GM18499 (cell line): Measurements from ENCODE around the gene PTPN1.
"Not testable (repeated sequence)": the region's sequence is repeated elsewhere in the genome, so short reads cannot be mapped to it uniquely, and the experiment has no call there.

Experiments used
- ATAC-seq: cut with Tn5 transposase; IDR thresholded peaks from one replicate; pipeline ENCODE4 v1.9.1; 2021; ENCODE audit warnings: moderate number of reproducible peaks; ENCODE audit not compliant: insufficient read depth, unreplicated experiment

Gene PTPN1

GRCh38 chr20:50509923-50510705 lies at the start of gene PTPN1:
PTPN1 (plus strand) TSS chr20:50510383; CDS start chr20:50510528, 145 bp downstream.
- ATAC-seq, result peak; percentile 72

DNA sequence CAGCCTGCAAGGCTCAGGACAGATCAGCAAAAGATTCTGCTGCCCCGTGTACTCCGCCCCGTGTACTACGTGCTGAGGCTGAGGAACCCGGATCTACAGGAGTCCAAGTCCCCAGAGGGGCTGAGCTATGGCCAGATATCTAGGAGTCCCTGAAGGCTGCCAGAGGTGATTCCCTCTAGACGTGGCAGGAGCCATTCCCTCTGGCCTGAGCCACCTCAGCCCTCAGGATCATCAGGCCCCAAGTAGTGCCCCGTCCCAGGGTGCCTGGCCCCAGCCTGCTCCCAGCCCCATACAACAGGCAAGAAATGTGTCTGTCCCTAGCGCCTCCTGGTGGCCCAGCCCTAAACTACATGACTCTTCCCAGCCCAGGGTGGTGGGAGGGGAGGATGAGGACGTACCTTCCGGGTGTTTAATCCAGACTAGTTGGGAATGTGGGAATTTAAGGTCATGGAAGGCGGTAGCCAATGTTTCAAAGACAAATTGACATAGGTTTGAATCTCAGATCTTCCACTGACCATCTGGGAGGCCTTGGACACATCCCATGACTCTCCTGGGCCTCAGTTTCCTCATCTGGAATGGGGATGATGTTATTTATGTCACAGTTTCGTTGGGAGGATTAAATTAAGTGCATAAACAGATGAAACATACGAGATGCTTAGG lies 49.4 kb upstream of the PTPN1 start:
- no peak for ATAC-seq

- no peak for ATAC-seq
Measured at GRCh38 chr20:50462093-50462690, 48.0 kb upstream of the PTPN1 start.

- no peak for ATAC-seq
Measured at GRCh38 chr20:50464026-50464724, 46.0 kb upstream of the PTPN1 start.

- no peak for ATAC-seq
Measured at GRCh38 chr20:50464725-50465650, 45.2 kb upstream of the PTPN1 start.

DNA sequence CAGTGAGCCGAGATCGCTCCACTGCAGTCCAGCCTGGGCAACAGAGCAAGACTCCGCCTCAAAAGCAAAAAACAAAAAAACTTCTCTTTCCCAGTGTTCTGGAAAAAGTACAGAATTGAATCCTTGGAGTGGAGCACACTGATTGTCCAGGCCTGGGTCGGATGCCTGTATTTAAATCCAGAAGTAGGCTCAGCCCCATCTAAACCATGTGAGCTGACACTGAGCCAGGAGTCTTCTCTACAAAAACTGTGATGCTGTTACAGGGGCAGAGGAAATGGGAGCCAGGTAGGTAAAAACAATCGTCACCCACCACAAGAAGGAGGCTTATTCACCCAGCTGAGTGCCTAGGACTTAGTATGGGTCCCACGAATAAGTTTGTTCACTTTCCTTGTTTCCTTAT lies 43.0 kb upstream of the PTPN1 start:
- ATAC-seq, result no peak

DNA sequence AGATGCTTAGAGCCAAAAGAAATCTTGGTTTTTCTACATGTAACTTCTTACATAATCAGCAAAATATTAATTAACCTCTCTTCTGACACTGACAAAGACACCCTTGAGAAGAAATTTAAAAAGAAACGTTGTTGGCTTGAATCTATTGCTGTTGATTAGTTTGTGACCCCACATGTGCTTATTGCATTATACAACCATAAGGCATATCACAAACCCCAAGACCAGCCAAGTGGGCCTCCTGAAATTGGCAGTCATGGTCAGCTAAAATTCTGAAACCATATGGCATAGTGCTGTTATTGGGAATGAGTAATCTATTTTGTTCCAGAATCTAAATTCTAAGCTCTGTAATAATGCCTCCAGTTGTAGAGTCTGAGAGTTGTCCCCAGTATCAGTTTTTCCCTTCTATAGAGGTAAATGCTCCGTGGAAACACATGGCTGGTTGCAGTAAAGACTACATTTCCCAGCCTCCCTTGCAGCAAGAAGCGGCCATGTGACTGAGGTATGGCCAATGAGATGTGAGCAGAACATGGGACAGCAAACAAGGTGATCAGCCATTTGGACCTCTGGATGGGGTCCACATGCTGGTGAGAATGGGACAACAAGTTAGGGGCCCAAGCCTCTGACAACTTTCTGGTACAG lies 42.3 kb upstream of the PTPN1 start:
- ATAC-seq, result no peak

DNA sequence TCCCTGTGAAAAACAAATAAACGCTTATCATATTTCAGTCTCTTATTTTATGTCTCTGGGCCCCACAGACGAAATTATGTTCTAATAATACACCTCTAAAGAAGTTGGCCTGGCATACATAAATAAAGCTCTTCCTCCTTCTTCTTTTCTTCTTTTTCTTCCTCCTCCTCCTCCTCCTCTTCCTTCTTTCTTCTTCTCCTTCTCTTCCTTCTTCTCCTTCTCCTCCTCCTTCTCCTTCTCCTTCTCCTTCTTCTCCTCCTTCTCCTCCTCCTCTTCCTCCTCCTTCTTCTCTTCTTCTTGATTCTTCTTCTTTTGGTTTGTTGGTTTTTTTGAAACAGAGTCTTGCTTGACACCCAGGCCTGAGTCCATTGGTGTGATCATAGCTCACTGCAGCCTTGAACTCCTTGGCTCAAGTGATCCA lies 41.8 kb upstream of the PTPN1 start:
- ATAC-seq, result no peak

GRCh38 chr20:50469176-50469723 lies 40.9 kb upstream of the PTPN1 start:
- no peak for ATAC-seq

DNA sequence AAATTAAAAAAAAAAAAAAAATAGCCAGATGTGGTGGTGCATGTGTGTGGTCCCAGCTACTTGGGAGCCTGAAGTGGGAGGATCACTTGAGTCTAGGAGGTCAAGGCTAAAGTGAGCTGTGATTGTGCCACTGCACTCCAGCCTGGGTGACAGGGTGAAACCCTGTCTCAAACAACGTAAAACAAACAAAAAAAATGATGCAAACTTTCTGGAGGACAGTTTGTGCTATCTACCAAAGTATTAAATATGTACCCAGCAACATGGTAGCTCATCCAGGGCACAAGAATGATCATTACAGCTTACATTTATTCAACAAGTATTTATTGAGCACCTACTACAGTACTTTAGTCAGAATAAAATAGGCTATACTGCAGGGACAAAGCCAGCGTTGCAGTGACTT lies 40.4 kb upstream of the PTPN1 start:
- ATAC-seq, result no peak

DNA sequence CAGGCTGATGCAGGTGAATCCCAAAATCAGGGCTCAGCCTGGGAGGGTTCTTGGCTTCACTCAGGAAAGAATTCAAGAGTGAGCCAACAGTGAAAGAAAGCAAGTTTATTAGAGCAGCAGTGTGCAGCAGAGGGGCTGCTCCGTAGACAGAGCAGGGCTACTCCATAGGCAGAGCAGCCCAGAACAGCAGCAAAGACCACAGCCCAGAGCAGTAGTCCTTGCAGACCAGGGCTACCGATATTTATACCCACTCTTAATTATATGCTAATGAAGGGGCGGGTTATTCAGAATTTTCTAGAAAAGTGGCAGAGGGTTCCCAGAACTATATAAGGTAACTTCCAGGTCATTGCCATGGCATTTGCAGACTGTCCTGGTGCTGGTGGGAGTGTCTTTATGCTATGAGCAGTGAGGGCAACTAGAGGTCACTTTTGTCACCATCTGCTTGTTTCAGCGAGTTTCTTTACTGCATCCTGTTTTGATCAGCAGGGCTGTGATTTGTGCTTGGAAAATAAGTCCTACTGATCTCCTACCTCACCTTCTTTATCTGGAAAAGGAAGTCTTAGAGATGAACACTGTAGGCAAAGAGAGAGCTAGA lies 39.8 kb upstream of the PTPN1 start:
- ATAC-seq, result no peak

DNA sequence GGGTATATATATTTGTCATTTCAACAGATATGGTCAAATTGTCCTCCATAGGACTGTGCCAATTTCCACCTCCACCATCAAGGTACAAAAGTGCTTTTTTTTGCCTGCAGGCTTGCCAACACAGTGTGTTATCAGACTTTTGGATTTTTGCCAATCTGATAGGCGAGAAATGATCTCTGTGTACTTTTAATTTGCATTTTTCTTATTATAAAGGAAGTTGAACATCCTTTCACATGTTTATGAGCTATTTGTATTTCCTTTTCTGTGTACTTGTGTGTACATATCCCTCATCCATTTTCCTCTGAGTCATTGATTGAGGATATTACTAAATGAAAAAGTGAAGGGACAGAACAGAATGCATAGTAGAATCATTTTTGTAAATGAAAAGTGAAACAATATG lies 39.0 kb upstream of the PTPN1 start:
- ATAC-seq, result no peak

- ATAC-seq, result no peak
Measured at GRCh38 chr20:50472693-50473664, 37.2 kb upstream of the PTPN1 start.

GRCh38 chr20:50474356-50474755 lies 35.8 kb upstream of the PTPN1 start:
- not testable (repeated sequence) for ATAC-seq

GRCh38 chr20:50475681-50476292 lies 34.4 kb upstream of the PTPN1 start:
- no peak for ATAC-seq

GRCh38 chr20:50477239-50477872 lies 32.8 kb upstream of the PTPN1 start:
- no peak for ATAC-seq
